ENCODE data around the gene MISP. TPM values are rescaled to one million over a fixed set of nuclear protein-coding genes. Genes with fewer than 3 reads are reported as not detected.

MISP gene
- total and polyA plus RNA-seq, 9 of the 15 experiments (the other 6 are each of a cell fraction or from before 2014, with no cell fraction given) = 0.04 to 0.29 (median 0.05) TPM; not detected in 5

DNA sequence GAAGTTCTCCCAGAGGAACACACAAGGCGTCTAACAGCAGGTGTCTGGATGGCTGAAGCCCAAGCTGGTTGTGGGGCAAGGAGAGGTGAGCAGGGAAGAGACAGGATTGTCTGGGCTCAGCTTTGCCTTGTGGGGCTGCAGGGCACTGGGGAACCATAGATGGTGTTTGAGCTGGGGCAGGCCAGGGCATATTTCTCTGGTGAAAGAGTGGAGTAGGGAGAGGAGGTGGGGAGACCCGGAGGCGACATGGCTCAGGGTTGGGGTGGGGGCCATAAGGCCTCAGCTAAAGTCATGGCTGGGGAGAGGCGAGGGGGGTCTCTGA, 47.6 kb upstream of the MISP start (continued):
- TF ChIP-seq MYC (IDR thresholded peaks at IDR 0.05; ENCODE audit: low read depth, low read length) = no peak
- TF ChIP-seq MYC (CRISPR knock-in tag; IDR thresholded peaks at IDR 0.05; ENCODE audit: borderline replicate concordance, low read depth) = no peak
- TF ChIP-seq, protein P1, sequence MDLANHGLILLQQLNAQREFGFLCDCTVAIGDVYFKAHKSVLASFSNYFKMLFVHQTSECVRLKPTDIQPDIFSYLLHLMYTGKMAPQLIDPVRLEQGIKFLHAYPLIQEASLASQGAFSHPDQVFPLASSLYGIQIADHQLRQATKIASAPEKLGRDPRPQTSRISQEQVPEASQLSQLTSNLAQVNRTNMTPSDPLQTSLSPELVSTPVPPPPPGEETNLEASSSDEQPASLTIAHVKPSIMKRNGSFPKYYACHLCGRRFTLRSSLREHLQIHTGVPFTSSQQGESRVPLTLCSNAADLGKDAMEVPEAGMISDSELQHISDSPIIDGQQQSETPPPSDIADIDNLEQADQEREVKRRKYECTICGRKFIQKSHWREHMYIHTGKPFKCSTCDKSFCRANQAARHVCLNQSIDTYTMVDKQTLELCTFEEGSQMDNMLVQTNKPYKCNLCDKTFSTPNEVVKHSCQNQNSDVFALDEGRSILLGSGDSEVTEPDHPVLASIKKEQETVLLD (IDR thresholded peaks at IDR 0.05) = no peak
- no peak for TF ChIP-seq RBM22 (IDR thresholded peaks at IDR 0.05; ENCODE audit: low read depth, low read length, poor library complexity, severe bottlenecking)
- no peak for TF ChIP-seq FOXA1 (IDR thresholded peaks at IDR 0.05; ENCODE audit: borderline replicate concordance)
- TF ChIP-seq, protein P2, sequence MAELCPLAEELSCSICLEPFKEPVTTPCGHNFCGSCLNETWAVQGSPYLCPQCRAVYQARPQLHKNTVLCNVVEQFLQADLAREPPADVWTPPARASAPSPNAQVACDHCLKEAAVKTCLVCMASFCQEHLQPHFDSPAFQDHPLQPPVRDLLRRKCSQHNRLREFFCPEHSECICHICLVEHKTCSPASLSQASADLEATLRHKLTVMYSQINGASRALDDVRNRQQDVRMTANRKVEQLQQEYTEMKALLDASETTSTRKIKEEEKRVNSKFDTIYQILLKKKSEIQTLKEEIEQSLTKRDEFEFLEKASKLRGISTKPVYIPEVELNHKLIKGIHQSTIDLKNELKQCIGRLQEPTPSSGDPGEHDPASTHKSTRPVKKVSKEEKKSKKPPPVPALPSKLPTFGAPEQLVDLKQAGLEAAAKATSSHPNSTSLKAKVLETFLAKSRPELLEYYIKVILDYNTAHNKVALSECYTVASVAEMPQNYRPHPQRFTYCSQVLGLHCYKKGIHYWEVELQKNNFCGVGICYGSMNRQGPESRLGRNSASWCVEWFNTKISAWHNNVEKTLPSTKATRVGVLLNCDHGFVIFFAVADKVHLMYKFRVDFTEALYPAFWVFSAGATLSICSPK (IDR thresholded peaks at IDR 0.05; ENCODE audit: borderline replicate concordance) = no peak
- 0 out of 2 replicates have a peak, but pooled peaks have one; percentile 24 for TF ChIP-seq TOE1 (IDR thresholded peaks at IDR 0.05; ENCODE audit: borderline replicate concordance)
- TF ChIP-seq TOE1 (CRISPR knock-in tag; IDR thresholded peaks at IDR 0.05; ENCODE audit: borderline replicate concordance, low read depth) = no peak
- no peak for TF ChIP-seq NRF1 (conservative IDR thresholded peaks at IDR 0.05 in 1 of 2, IDR thresholded peaks at IDR 0.05 in 1 of 2)
- TF ChIP-seq, protein P3, sequence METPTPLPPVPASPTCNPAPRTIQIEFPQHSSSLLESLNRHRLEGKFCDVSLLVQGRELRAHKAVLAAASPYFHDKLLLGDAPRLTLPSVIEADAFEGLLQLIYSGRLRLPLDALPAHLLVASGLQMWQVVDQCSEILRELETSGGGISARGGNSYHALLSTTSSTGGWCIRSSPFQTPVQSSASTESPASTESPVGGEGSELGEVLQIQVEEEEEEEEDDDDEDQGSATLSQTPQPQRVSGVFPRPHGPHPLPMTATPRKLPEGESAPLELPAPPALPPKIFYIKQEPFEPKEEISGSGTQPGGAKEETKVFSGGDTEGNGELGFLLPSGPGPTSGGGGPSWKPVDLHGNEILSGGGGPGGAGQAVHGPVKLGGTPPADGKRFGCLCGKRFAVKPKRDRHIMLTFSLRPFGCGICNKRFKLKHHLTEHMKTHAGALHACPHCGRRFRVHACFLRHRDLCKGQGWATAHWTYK (CRISPR knock-in tag; IDR thresholded peaks at IDR 0.05) = no peak
- no peak for TF ChIP-seq BRD4 (IDR thresholded peaks at IDR 0.05)
- TF ChIP-seq, protein P4, sequence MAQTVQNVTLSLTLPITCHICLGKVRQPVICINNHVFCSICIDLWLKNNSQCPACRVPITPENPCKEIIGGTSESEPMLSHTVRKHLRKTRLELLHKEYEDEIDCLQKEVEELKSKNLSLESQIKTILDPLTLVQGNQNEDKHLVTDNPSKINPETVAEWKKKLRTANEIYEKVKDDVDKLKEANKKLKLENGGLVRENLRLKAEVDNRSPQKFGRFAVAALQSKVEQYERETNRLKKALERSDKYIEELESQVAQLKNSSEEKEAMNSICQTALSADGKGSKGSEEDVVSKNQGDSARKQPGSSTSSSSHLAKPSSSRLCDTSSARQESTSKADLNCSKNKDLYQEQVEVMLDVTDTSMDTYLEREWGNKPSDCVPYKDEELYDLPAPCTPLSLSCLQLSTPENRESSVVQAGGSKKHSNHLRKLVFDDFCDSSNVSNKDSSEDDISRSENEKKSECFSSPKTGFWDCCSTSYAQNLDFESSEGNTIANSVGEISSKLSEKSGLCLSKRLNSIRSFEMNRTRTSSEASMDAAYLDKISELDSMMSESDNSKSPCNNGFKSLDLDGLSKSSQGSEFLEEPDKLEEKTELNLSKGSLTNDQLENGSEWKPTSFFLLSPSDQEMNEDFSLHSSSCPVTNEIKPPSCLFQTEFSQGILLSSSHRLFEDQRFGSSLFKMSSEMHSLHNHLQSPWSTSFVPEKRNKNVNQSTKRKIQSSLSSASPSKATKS (CRISPR knock-in tag; IDR thresholded peaks at IDR 0.05) = no peak
- TF ChIP-seq, protein P5, sequence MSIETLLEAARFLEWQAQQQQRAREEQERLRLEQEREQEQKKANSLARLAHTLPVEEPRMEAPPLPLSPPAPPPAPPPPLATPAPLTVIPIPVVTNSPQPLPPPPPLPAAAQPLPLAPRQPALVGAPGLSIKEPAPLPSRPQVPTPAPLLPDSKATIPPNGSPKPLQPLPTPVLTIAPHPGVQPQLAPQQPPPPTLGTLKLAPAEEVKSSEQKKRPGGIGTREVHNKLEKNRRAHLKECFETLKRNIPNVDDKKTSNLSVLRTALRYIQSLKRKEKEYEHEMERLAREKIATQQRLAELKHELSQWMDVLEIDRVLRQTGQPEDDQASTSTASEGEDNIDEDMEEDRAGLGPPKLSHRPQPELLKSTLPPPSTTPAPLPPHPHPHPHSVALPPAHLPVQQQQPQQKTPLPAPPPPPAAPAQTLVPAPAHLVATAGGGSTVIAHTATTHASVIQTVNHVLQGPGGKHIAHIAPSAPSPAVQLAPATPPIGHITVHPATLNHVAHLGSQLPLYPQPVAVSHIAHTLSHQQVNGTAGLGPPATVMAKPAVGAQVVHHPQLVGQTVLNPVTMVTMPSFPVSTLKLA (conservative IDR thresholded peaks at IDR 0.05) = no peak
- no peak for TF ChIP-seq HIVEP1 (CRISPR knock-in tag; IDR thresholded peaks at IDR 0.05)
- TF ChIP-seq, protein P6, sequence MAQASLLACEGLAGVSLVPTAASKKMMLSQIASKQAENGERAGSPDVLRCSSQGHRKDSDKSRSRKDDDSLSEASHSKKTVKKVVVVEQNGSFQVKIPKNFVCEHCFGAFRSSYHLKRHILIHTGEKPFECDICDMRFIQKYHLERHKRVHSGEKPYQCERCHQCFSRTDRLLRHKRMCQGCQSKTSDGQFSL (CRISPR knock-in tag; IDR thresholded peaks at IDR 0.05) = no peak
- TF ChIP-seq, protein P6 (tag; IDR thresholded peaks at IDR 0.05) = no peak
- no peak for TF ChIP-seq SMARCB1 (IDR thresholded peaks at IDR 0.05; ENCODE audit: insufficient read length, low read depth)
- TF ChIP-seq GABPA (tag; conservative IDR thresholded peaks at IDR 0.05; ENCODE audit: low read depth) = no peak
- no peak for TF ChIP-seq NONO (IDR thresholded peaks at IDR 0.05; ENCODE audit: low read depth in 2 of 2, low read length in 1 of 2)
- TF ChIP-seq PHTF2 (CRISPR knock-in tag; IDR thresholded peaks at IDR 0.05) = no peak
